ENCODE results near the gene PON3.

DNA sequence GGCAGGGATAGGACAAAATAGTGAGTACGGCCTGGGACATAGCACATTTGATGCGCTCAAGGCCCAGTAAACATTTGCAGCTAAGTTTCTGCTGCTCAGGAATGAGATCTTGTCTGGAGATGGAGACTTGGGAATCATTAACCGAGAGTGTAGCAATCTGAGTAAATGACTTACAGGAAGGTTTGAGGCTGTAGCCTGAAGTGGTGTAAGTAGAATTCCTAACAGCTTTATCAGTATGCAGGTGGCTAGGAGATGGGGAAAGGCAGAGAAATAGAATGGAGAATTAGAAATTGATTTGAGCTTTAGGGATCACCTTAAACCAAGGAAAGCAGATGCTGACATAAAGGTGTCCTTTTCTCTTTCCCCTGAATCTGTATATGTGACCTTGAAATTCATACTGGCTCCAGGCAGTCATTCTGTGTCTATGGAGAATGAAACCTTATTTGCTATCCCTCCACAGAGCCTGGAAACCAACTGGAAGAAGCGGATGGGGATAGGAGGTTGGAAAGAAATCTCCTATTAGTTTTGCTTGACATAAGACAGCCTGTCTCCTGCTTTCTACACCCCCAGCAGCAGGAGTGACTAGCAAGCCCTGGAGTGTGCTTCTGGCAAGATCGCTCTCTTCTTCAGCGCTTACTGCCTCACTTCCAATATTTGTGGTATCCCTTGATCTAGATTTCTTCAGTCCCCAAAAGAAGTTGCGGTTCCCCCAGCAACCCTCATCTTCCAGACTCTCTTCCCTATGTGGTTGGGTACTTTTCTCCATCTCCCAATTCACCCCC is 45.1 kb upstream of the PON3 start:
- TF ChIP-seq, protein P1, sequence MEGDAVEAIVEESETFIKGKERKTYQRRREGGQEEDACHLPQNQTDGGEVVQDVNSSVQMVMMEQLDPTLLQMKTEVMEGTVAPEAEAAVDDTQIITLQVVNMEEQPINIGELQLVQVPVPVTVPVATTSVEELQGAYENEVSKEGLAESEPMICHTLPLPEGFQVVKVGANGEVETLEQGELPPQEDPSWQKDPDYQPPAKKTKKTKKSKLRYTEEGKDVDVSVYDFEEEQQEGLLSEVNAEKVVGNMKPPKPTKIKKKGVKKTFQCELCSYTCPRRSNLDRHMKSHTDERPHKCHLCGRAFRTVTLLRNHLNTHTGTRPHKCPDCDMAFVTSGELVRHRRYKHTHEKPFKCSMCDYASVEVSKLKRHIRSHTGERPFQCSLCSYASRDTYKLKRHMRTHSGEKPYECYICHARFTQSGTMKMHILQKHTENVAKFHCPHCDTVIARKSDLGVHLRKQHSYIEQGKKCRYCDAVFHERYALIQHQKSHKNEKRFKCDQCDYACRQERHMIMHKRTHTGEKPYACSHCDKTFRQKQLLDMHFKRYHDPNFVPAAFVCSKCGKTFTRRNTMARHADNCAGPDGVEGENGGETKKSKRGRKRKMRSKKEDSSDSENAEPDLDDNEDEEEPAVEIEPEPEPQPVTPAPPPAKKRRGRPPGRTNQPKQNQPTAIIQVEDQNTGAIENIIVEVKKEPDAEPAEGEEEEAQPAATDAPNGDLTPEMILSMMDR (IDR thresholded peaks at IDR 0.05), result no peak
- TF ChIP-seq POLR2A (IDR thresholded peaks at IDR 0.05), result no peak

All from esophagus squamous epithelium (tissue), 4 donors.